Pancreas (tissue), 10 donors: ENCODE results near the gene CTRB2. TPM values are rescaled to one million over a fixed set of nuclear protein-coding genes. Genes with fewer than 3 reads are reported as not detected.

Experiments
- ATAC-seq, 4 donors: fragments of 200-7000 bp; cut with Tn5 transposase; one replicate each; pipeline versions ENCODE4 v1.8.0 to v1.9.1; 2020; ENCODE audit warnings: mild to moderate bottlenecking in 4 of 4, moderate library complexity in 4 of 4
- DNase-seq, 6 donors: peaks; one replicate each; pipeline ENCODE4 v3.0.0-alpha.2; 2020
- FAIRE-seq: peaks from 2 replicates; lab custom pipeline; 2012; peaks lifted over from hg19 to GRCh38; lab: Jason Lieb, UNC
- H3K27ac ChIP-seq, 4 donors: fragments of 200-600 bp; sonication (generic); 1 replicate in 3 of 4; 2 replicates in 1 of 4; pipeline versions ENCODE4 v1.5.0 to v1.8.0; 2020
- H3K27me3 ChIP-seq, 4 donors: fragments of 200-600 bp; one replicate each; pipeline ENCODE4 v1.8.0; 2021
- H3K36me3 ChIP-seq, 3 donors: fragments of 200-600 bp; sonication (generic) in 1 of 3; one replicate each; pipeline versions ENCODE4 v1.5.0 to v1.8.0; 2020 to 2021
- H3K4me1 ChIP-seq, 3 donors: fragments of 200-600 bp; one replicate each; pipeline ENCODE4 v1.8.0; 2021
- H3K4me3 ChIP-seq, 4 donors: fragments of 200-600 bp; sonication (generic) in 2 of 4; one replicate each; pipeline versions ENCODE4 v1.5.0 to v1.8.0; 2020 to 2021
- H3K9me3 ChIP-seq, 4 donors: fragments of 200-600 bp; one replicate each; pipeline ENCODE4 v1.8.0; 2021
- WGBS, 2 donors: extraction: QIAGEN DNeasy Blood & Tissue Kit; methylation state at CpG; one replicate each; pipeline ENCODE4 v1.1.7; 2013; 5-methylcytosine and 5-hydroxymethylcytosine counted together
- intact Hi-C, 3 donors: fragments of 100-400 bp; cut with DNase I; formaldehyde crosslinking; loops; one replicate each; pipeline versions ENCODE4 v1.11.1 to v1.14.2; 2022
- polyA plus RNA-seq, 2 donors: library from polyadenylated mRNA; stranded (reverse); fragments of 200-250 nt; gene quantifications; one replicate each; pipeline ENCODE4 v1.2.3, GENCODE V29; 2013
- total RNA-seq, 6 donors: library from RNA; stranded (reverse); fragmentation: NEBNext Ultra II Directional in 4 of 6; extraction: Animal tissue kit (Norgen Biotek cat#: 25700) in 4 of 6; gene quantifications; one replicate each; pipeline versions ENCODE4 v1.2.1 to v1.2.4, GENCODE V29; 2021 to 2023
- TF ChIP-seq, protein P1 (sequence below), 4 donors: fragments of 200-600 bp; sonication (generic) in 3 of 4; IDR thresholded peaks; one replicate each; pipeline versions ENCODE4 v1.5.0 to v1.8.0; 2021; ENCODE audit warnings: antibody characterized with exemption in 4 of 4
- donor health status: healthy with polysubstance abuse.
- donor health status: DM: no; HTN: no; CAD: no; lungs with moderate emphysema.
- donor health status: DM: no; HTN: no; CAD: no.
- donor health status: control.
- donor health status: control.
- donor health status: Bipolar disorder and iron deficiency.
- donor health status: DM: yes; HTN: yes; CAD: no.
- donor health status: DM: no; HTN: no; CAD: no.
- donor health status: DM: no; HTN: no; CAD: no.
- donor health status: DM: yes; HTN: yes; CAD: no.

CTRB2 gene
- total and polyA plus RNA-seq, 8 donors = 20,002 to 57,899 (median 37,962) TPM

DNA sequence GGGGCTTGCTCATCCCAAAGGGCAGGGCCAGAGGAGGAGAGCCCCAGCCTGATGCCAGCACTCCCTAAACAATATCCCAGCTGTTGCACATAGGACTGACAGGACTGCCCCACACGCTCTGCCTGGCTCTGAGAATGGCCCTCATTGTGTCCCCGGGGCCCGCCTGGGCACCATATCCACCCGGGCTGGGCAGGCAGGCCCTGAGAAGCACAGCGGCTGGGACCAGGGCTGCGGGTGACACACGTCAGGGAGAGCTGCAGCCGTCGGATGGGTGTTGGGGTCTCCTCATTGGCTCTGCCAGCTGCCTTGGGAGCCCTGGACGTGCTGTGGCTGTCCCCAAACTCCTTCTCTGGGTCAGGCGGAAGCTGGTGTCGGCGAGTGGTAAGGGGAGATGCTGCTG, 40.3 kb upstream of the CTRB2 start:
- FAIRE-seq = no peak
- H3K9me3 ChIP-seq = no peaks in the 10 kb centered on the region
- DNase-seq = peak in 4 of 6 donors; percentile 14 to 74 (median 52)
- peaks cover 0 to 5% (median 4%) of the 10 kb centered on the region in 3 donors for H3K36me3 ChIP-seq
- WGBS, 2 donors = 73 to 79% methylated on average over 13 of the region's 13 CpGs
- H3K27ac ChIP-seq = peak overlapping the region in 3 of 4 donors; percentile 39 to 98 (median 95)
- TF ChIP-seq, protein P1, sequence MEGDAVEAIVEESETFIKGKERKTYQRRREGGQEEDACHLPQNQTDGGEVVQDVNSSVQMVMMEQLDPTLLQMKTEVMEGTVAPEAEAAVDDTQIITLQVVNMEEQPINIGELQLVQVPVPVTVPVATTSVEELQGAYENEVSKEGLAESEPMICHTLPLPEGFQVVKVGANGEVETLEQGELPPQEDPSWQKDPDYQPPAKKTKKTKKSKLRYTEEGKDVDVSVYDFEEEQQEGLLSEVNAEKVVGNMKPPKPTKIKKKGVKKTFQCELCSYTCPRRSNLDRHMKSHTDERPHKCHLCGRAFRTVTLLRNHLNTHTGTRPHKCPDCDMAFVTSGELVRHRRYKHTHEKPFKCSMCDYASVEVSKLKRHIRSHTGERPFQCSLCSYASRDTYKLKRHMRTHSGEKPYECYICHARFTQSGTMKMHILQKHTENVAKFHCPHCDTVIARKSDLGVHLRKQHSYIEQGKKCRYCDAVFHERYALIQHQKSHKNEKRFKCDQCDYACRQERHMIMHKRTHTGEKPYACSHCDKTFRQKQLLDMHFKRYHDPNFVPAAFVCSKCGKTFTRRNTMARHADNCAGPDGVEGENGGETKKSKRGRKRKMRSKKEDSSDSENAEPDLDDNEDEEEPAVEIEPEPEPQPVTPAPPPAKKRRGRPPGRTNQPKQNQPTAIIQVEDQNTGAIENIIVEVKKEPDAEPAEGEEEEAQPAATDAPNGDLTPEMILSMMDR (IDR thresholded peaks at IDR 0.05) = no peak
- no peak overlapping the region for H3K4me3 ChIP-seq
- H3K4me1 ChIP-seq = peaks cover 49 to 57% (median 52%) of the 10 kb centered on the region in 3 donors
- no peak for ATAC-seq
- H3K27me3 ChIP-seq = no peaks in the 10 kb centered on the region
- intact Hi-C loops = no loop called here

DNA sequence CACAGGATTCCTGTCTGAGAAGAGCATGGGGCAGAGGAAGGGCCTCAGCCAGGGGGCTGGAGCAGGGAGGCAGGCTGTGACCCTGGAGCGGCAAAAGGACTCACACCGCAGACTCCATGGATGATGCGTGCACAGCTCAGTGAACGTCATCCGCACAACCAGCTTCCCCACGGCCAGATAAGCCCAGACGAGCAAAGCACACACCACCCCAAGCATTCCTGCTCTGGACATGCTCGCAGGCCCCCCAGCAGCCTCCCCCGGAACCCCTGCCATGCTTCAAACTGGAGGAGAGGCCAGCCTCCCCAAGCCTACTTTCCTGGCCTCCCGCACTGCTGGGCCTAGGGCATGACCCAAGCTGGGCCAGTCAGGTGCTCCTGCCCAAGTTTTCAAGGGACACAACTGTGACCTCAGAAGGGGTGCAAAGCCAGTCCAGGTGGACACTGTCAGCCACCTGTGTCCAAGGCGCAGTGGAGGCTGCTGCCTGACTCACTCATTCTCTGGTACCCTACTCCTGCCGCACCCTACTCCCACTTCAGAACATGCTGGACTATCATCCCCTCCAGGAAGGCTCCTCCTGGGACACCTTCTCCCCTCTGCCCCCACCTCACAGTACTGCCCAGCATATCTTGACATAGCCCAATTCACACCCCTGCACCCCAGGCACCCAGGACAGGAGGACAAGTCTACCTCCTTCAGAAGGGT, 39.7 kb upstream of the CTRB2 start:
- peaks cover 48 to 52% (median 49%) of the 10 kb centered on the region in 3 donors for H3K4me1 ChIP-seq
- DNase-seq = peak in 3 of 6 donors; percentile 14 to 55 (median 40)
- intact Hi-C loops = no loop called here
- no peak overlapping the region for H3K4me3 ChIP-seq
- TF ChIP-seq, protein P1 (IDR thresholded peaks at IDR 0.05) = no peak
- no peak for ATAC-seq
- WGBS, 2 donors = 89 to 90% methylated on average over 12 of the region's 12 CpGs
- H3K27ac ChIP-seq = peak overlapping the region in 3 of 4 donors; percentile 39 to 98 (median 86)
- H3K36me3 ChIP-seq = peaks cover 0 to 11% (median 10%) of the 10 kb centered on the region in 3 donors
- no peaks in the 10 kb centered on the region for H3K9me3 ChIP-seq
- FAIRE-seq = no peak
- H3K27me3 ChIP-seq = no peaks in the 10 kb centered on the region

DNA sequence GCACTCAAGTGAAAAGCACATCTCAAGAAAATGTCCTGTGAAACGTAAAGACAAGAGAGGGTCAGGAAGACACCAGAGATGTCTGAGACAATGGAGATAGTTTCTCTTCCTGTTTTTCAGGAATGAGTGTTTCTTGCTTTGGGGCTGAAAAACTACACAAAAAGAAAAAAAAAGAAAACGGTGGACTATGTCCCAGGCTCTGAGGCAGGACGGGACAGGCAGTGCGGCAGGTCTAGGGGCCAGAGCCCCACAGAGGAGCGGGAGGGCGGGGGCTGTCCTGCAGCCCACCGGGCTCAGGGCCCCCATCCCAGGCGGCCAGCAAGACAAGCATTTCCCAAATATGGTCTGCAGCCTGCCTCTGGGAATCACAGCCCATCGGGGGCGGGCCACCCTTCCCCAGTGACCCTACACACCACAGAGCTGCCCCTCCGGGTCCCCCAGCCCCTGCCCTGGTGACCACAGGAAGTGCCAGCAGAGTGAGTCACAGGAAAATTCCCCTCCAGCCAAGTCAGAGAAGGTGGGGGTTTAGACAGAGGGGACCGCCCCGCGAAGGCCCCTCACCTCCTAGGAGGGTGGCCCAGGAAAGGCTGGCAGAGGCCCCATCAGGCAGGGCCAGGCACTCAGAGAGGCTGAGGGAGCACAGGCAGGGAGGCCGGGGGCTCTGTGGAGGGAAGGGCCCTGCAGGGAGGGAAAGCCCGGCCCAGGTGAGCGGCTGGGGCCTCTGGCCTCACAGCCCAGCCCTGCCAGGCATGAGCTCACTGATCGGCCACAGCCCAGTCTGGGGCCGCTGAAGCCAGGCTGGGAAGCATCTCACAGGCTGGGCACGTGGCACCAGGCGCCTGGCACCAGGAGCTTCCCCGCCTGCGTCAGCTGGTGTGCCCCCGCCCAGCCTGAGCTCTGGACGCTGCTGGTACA, 38.1 kb upstream of the CTRB2 start:
- Histone ChIP-seq H3K4me1 (peaks cover 47 to 52% (median 49%) of the 10 kb centered on the region in 3 donors), H3K27ac (peak overlapping the region; percentile 86 to 98 (median 92)), H3K4me3 (no peak overlapping the region), H3K9me3 (no peaks in the 10 kb centered on the region), H3K36me3 (peaks cover 0 to 19% (median 12%) of the 10 kb centered on the region in 3 donors), H3K27me3 (no peaks in the 10 kb centered on the region)
- TF ChIP-seq, protein P1 (IDR thresholded peaks at IDR 0.05) = no peak
- FAIRE-seq = no peak
- peak; percentile 83 to 98 (median 90) for DNase-seq
- 33 to 36% methylated on average over 25 of the region's 25 CpGs for WGBS, 2 donors
- ATAC-seq = peak; percentile 76 to 88 (median 83)
- intact Hi-C loops = no loop called here

DNA sequence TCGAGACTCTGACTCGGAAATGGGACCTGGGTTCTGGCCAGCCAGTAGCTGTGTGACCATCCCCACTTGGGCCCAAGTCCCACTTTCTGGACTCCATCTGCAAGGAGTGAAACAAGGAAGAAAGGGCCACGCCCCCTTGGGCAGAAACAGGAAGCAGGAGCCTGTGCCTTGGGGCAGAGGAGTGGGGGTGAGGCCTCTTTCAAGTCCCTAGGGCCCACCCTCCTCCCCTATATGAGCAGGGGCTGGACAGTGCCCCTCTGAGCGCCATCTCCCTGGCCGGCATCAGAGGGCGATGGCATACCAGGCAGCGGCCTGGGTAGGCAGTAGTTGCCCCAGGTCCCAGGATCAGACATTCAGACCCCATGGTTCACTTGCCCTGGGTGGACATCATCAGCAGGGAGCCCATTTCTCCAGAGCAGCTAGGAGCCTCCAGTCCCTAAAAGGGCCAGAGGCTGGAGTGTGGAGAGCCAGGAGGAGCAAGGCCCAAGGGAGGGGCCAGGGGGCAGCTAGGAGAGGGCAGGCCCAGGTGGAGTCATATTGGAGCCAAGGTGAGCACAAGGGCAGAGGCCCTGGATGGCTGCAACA, 37.4 kb upstream of the CTRB2 start:
- no peak for FAIRE-seq
- Histone ChIP-seq H3K4me3 (no peak overlapping the region), H3K9me3 (no peaks in the 10 kb centered on the region), H3K27me3 (no peaks in the 10 kb centered on the region), H3K36me3 (peaks cover 0 to 19% (median 12%) of the 10 kb centered on the region in 3 donors), H3K4me1 (peaks cover 41 to 55% (median 47%) of the 10 kb centered on the region in 3 donors), H3K27ac (peak overlapping the region; percentile 86 to 98 (median 92))
- TF ChIP-seq, protein P1 (IDR thresholded peaks at IDR 0.05) = no peak
- peak in 2 of 6 donors; percentile 70 to 72 for DNase-seq
- intact Hi-C loops = no loop called here
- WGBS, 2 donors = 74 to 75% methylated on average over 7 of the region's 7 CpGs
- no peak for ATAC-seq
